Non-pigmented ciliary epithelial cell (primary cell): ENCODE measurements around the gene SRPK2.

Experiments
- DNase-seq: peaks from one replicate; pipeline ENCODE4 v3.0.0-alpha.2; 2010; ENCODE audit warnings: low read depth

SRPK2 gene

DNA sequence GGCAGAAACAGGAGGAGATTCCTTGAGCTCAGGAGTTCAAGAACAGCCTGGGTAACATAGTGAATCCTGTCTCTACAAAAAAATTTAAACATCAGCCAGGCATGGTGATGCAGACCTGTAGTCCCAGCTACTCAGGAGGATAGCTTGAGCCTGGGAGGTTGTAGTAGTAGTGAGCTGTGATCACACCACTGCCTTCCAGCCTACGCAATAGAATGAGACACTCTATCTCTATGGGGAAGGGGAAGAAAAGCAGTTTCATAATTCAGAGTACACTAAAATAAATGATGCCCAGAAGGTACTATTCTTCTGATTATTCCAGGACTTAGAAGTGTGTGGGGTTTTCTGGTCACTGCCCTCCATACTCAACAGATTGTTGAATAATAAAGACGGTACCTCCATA is 197.4 kb downstream of the SRPK2 start:
- no peak for DNase-seq

- no peak for DNase-seq
These were observed 198.7 kb downstream of the SRPK2 start for GRCh38 chr7:105189859-105190492.

DNA sequence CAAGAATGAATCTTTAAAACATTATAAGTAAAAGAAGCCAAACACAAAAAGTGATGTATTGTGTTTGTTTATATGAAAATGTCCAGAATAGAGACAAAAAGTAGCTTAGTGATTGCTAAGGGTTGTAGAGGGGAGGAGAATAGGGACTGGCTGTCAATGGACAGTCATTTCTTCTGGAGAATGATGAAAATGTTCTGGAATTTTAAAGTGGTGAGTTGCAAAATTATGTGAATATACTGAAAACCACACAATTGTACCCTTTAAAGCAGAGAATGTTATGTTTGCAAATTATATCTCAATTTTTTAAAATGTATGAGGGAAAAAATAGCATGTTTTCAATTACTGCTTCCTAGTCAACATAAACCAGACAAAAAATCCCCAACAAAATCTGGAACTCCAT is 200.5 kb downstream of the SRPK2 start:
- no peak for DNase-seq

GRCh38 chr7:105187302-105188169 is 201.2 kb downstream of the SRPK2 start:
- DNase-seq = no peak

- no peak for DNase-seq
These were observed 203.3 kb downstream of the SRPK2 start for GRCh38 chr7:105185290-105186010.

GRCh38 chr7:105180002-105180401 is 208.7 kb downstream of the SRPK2 start:
- DNase-seq = no peak

DNA sequence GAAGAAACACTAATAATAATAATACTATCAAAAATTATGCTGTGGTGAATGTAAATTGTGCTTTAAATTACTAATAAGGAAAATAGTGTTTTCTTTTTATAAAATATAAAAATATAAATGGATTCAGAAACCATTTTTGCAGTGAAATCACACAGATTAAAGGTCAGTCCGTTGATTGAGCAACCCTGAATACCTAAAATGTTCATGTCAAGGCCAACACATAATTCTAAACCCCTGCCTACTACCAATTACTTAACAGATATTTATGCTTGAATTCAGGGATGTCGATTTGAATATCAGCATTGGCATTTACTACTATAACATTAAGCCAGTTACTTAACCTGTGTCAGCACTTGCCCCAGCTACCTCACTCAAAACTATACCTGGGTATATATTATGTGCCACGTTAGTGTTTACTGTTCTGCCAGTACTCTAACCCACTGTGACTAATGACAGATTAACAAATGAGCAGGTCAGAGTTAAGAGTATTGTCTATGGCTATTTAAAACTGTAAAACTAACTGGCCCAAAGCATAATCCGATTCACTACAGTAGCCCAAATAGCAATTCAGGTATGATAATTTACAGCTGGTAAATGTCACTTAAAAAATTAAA is 209.7 kb downstream of the SRPK2 start:
- DNase-seq = no peak

DNA sequence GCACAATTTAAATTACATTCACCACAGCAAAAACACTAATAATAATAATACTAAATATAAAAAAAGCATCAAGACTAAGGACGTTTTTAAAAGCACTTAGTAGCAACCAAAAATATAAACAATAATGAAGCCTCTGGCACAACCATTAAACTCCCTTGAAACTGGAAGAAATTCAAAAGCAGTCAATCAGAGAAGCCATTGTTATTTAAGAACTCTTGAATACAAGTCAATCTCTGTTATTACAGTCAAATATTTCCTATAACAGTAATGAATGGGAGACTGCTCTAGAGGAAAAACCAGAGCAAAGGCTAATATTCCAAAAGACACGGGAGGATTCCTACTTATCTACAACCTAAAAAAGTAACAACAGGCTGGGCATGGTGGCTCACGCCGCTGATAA is 210.5 kb downstream of the SRPK2 start:
- DNase-seq = no peak

DNA sequence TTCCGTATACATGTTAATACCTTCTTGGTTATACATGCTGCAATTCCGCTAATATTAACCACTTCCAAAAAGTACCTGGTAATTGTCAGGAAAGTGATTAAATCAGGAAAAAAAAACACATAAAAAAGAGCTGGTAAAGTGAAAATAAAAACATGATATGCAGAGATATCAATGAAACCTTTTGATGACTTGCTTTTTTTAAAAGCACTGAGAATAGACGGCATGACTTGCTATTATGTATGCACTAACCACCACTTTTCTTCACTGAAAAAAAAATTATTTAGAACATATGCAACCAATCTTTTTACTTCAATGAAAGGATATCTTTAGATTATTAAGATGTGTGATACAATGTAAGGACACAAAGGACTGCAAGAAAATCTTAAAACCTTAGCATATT is 211.7 kb downstream of the SRPK2 start:
- no peak for DNase-seq

GRCh38 chr7:105173586-105173985 is 215.1 kb downstream of the SRPK2 start:
- DNase-seq = no peak

- DNase-seq = no peak
These were observed 224.0 kb downstream of the SRPK2 start for GRCh38 chr7:105164751-105165150.

DNA sequence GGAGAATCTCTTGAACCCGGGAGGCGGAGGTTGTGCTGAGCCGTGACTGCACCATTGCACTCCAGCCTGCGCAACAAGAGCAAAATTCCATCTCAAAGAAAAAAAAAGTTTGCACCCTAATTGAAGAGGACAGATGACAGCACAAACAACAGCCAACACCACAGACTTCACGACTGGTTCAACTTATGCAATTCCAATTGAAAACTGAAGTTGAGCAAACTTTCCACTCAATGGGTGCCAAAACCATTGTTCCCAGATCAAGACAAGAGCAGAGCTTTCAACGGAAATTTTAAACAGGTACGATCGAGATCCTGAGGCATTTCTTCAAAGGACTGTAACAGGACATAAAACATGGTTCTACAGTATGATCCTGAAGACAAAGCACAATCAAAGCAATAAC is 225.0 kb downstream of the SRPK2 start:
- no peak for DNase-seq

- no peak for DNase-seq
These were observed 227.4 kb downstream of the SRPK2 start for GRCh38 chr7:105161366-105161765.

DNA sequence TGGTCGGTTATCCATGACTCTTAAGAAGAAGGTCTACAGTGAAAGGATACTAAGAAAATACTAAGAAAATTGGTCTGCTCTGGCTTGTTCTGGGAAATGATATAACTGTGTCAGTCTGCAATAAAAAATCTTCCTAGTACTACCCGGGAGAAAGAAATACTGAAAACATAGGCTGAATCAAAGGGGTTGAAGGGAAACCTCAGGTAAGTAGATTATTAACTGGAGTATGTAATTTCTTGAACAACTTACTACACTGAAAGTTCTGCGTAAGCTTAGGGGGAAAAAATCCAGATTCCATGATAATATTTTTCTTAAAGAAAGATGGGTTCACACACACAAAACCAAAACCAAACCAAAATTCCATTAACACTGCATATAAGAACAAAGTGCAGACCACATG is 231.4 kb downstream of the SRPK2 start:
- DNase-seq = no peak

DNA sequence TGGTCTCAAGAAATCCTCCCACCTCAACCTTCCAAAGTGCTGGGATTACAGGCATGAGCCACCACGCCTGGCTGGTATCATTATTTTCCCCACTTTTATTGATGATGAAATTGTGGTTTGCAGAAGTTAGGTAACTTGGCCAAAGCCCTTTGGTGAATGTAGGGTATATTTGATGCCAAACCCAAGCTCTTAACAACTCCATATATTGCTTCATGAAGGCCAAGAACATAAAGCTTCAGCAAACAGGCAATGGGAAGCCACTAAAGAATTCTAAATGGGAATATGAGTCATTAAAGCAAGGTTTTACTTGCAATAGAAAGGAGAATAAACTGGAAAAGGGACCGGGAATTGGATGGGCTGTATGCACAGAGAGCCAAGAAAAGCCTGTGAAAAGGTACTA is 232.0 kb downstream of the SRPK2 start:
- no peak for DNase-seq

- no peak for DNase-seq
These were observed 234.6 kb downstream of the SRPK2 start for GRCh38 chr7:105154084-105154483.

GRCh38 chr7:105153531-105153930 is 235.2 kb downstream of the SRPK2 start:
- DNase-seq = no peak

DNA sequence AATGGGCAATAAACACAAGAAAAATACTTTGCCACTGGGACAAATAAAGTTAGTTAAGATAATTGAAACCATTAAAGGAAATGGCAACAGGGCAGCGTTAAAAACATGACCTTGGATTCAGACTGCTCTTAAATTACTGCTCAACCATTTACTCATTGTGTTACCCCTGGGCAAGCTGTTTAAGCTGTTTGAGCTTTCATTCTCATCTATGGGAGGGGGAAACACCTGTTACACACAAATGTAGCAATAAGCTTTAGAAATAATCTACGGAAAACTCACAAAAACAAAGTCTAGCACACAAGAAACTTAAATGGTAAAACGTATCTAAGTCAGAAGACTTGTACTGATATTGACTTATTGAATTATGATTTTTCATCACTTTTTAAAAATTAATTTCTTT is 237.6 kb downstream of the SRPK2 start:
- DNase-seq = no peak

DNA sequence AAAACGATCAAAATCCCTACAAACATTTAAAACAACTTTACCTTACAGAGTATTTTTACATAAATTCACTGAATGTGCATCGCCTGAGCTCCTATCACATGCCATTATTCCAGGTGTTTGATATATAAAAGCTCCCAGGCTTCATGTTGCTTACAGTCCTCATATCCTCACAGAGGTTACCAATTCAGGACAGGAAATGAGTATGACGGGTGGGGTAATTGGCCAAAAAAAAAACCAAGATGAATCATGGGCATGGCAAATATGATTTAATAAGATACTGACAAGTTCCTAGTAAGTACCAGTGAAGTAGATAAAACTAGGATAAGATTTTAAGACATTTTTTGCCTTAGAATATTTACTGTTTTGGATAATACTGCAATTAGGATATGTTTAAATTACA is 238.9 kb downstream of the SRPK2 start:
- DNase-seq = no peak

DNA sequence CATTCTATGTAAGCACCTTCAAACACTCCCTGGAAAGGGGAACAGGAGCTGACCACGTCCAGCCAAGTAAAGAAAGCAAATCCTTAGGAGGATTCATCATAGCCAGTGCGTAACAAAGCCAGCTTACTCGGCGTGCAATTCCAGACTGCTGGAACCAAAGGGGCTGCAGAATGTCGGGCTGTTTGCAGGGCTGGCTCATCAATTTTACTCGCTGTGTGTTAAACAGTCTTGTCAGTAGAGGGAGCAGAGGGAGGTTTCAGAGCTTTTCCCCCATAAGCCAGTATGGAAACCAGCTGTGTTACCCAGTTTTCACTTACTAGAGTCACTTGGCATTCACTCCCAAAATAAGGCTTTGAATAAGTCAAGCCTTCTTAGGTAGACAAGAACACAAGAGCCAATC is 247.7 kb downstream of the SRPK2 start:
- DNase-seq = no peak

GRCh38 chr7:105139381-105139780 is 249.3 kb downstream of the SRPK2 start:
- DNase-seq = no peak

GRCh38 chr7:105137898-105138297 is 250.8 kb downstream of the SRPK2 start:
- no peak for DNase-seq

GRCh38 chr7:105136221-105136620 is 252.5 kb downstream of the SRPK2 start:
- no peak for DNase-seq
